GM12864 (cell line): ENCODE data around the gene CAP2.

Experiments
- DNase-seq: peaks from one replicate; pipeline ENCODE4 v3.0.0-alpha.2; 2011; ENCODE audit warnings: low read depth
- H3K4me3 ChIP-seq: 2 replicates; pipeline ENCODE4 v1.5.1; 2011; ENCODE audit warnings: mild to moderate bottlenecking, low read depth, low read length, control low read depth
- CTCF ChIP-seq: IDR thresholded peaks from 2 replicates; pipeline ENCODE4 v1.5.1; 2011; ENCODE audit warnings: low read depth, mild to moderate bottlenecking, moderate library complexity, low read length, control low read depth, inconsistent platforms; ENCODE audit errors: missing control alignments

CAP2 gene

GRCh38 chr6:17452096-17452495 lies 58.7 kb downstream of the CAP2 start:
- no peak overlapping the region for H3K4me3 ChIP-seq
- no peak for DNase-seq
- TF ChIP-seq CTCF: no peak

GRCh38 chr6:17454316-17455005 lies 61.1 kb downstream of the CAP2 start:
- H3K4me3 ChIP-seq: no peak overlapping the region
- no peak for TF ChIP-seq CTCF
- DNase-seq: no peak

GRCh38 chr6:17455919-17456318 lies 62.5 kb downstream of the CAP2 start:
- H3K4me3 ChIP-seq: no peak overlapping the region
- DNase-seq: no peak
- no peak for TF ChIP-seq CTCF

GRCh38 chr6:17456711-17457110 lies 63.3 kb downstream of the CAP2 start:
- H3K4me3 ChIP-seq: no peak overlapping the region
- DNase-seq: no peak
- TF ChIP-seq CTCF: no peak

- no peak for TF ChIP-seq CTCF
- DNase-seq: no peak
- H3K4me3 ChIP-seq: no peak overlapping the region
Observed at GRCh38 chr6:17457405-17457804, 64.0 kb downstream of the CAP2 start.

GRCh38 chr6:17457956-17458355 lies 64.6 kb downstream of the CAP2 start:
- H3K4me3 ChIP-seq: no peak overlapping the region
- DNase-seq: no peak
- no peak for TF ChIP-seq CTCF

- no peak for TF ChIP-seq CTCF
- H3K4me3 ChIP-seq: no peak overlapping the region
- no peak for DNase-seq
Observed at GRCh38 chr6:17458966-17459365, 65.6 kb downstream of the CAP2 start.
